WTC11 (cell line): ENCODE data around the gene DNAH11. TPM values are rescaled to one million over a fixed set of nuclear protein-coding genes. Genes with fewer than 3 reads are reported as not detected.

Experiments
- ATAC-seq: fragments of 200-7000 bp; cut with Tn5 transposase; 2 replicates; pipeline ENCODE4 v1.10.0; 2021; ENCODE audit warnings: mild to moderate bottlenecking, moderate library complexity
- CTCF ChIA-PET: fragments of 300-600 bp; sonication (Branson Sonifier 250); formaldehyde crosslinking; loops from one replicate; lab custom pipeline; 2021; ENCODE audit warnings: antibody characterized with exemption; lab: Charles Lee
- POLR2A ChIA-PET: fragments of 350-600 bp; sonication (Branson Sonifier 250); formaldehyde crosslinking; loops from one replicate; lab custom pipeline; 2021; ENCODE audit warnings: antibody characterized with exemption; lab: Charles Lee
- DNase-seq: peaks from one replicate; pipeline ENCODE4 v3.0.0; 2021; ENCODE audit warnings: low spot score
- H3K27ac Mint-ChIP-seq: 2 replicates; pipeline ENCODE4 v1.8.0; 2021; ENCODE audit warnings: mixed read lengths
- H3K27me3 Mint-ChIP-seq: 2 replicates; pipeline ENCODE4 v1.8.0; 2021; ENCODE audit warnings: low read depth, mild to moderate bottlenecking, moderate library complexity, mixed read lengths
- H3K36me3 Mint-ChIP-seq: 2 replicates; pipeline ENCODE4 v1.8.0; 2021; ENCODE audit warnings: mixed read lengths
- H3K4me1 Mint-ChIP-seq: 2 replicates; pipeline ENCODE4 v1.8.0; 2022; ENCODE audit warnings: mixed read lengths
- H3K4me3 Mint-ChIP-seq: 2 replicates; pipeline ENCODE4 v1.8.0; 2021; ENCODE audit warnings: mild to moderate bottlenecking, moderate library complexity, mixed read lengths
- H3K9me3 Mint-ChIP-seq: 2 replicates; pipeline ENCODE4 v1.8.0; 2021; ENCODE audit warnings: mixed read lengths
- JUN ChIP-seq: sonication (generic); formaldehyde crosslinking; IDR thresholded peaks from 2 replicates; pipeline ENCODE4 v1.8.0; 2023; ENCODE audit warnings: mild to moderate bottlenecking, missing genetic modification reagents
- NFE2L1 ChIP-seq: sonication (generic); formaldehyde crosslinking; IDR thresholded peaks from 2 replicates; pipeline ENCODE4 v1.8.1; 2023; ENCODE audit warnings: missing genetic modification reagents
- NR3C1 ChIP-seq: sonication (generic); formaldehyde crosslinking; conservative IDR thresholded peaks from 2 replicates; pipeline ENCODE4 v1.8.1; 2023; ENCODE audit warnings: low read depth, mild to moderate bottlenecking, missing genetic modification reagents
- PRRX2 ChIP-seq: fragments of 250-450 bp; sonication (Bioruptor Pico); IDR thresholded peaks from 2 replicates; pipeline ENCODE4 v1.8.0; 2021; ENCODE audit warnings: mild to moderate bottlenecking
- RELA ChIP-seq: sonication (generic); formaldehyde crosslinking; IDR thresholded peaks from 2 replicates; pipeline ENCODE4 v1.8.1; 2022; ENCODE audit warnings: missing genetic modification reagents, mild to moderate bottlenecking, borderline replicate concordance
- SP1 ChIP-seq: sonication (generic); formaldehyde crosslinking; conservative IDR thresholded peaks from 2 replicates; pipeline ENCODE4 v1.8.1; 2022; ENCODE audit warnings: missing genetic modification reagents
- ZBTB21 ChIP-seq: sonication (generic); formaldehyde crosslinking; IDR thresholded peaks from 2 replicates; pipeline ENCODE4 v1.8.1; 2023; ENCODE audit warnings: mild to moderate bottlenecking, missing genetic modification reagents, borderline replicate concordance
- ZNF219 ChIP-seq: sonication (generic); formaldehyde crosslinking; IDR thresholded peaks from 2 replicates; pipeline ENCODE4 v1.8.0; 2023; ENCODE audit warnings: missing genetic modification reagents, mild to moderate bottlenecking, borderline replicate concordance
- total RNA-seq: library from RNA; stranded (reverse); gene quantifications from 3 replicates; pipeline ENCODE4 v1.2.3, GENCODE V29; 2021
- TF ChIP-seq, protein P1 (sequence below): fragments of 250-450 bp; sonication (Bioruptor Pico); IDR thresholded peaks from 2 replicates; pipeline ENCODE4 v1.8.0; 2021; ENCODE audit warnings: mild to moderate bottlenecking
- TF ChIP-seq, protein P2 (sequence below): fragments of 250-450 bp; sonication (Bioruptor Pico); IDR thresholded peaks from 2 replicates; pipeline ENCODE4 v1.9.0; 2021; ENCODE audit warnings: mild to moderate bottlenecking, borderline replicate concordance
- TF ChIP-seq, protein P3 (sequence below): sonication (generic); formaldehyde crosslinking; IDR thresholded peaks from 2 replicates; pipeline ENCODE4 v1.8.1; 2023; ENCODE audit warnings: mild to moderate bottlenecking, missing genetic modification reagents
- TF ChIP-seq, protein P4 (sequence below): fragments of 250-450 bp; sonication (Bioruptor Pico); conservative IDR thresholded peaks from 2 replicates; pipeline ENCODE4 v1.9.0; 2021; ENCODE audit warnings: mild to moderate bottlenecking
- TF ChIP-seq, protein P5 (sequence below): sonication (generic); formaldehyde crosslinking; IDR thresholded peaks from 2 replicates; pipeline ENCODE4 v1.8.1; 2023; ENCODE audit warnings: mild to moderate bottlenecking, missing genetic modification reagents, borderline replicate concordance

DNAH11 gene
- total RNA-seq, 1 experiment from 2014 or later, result 6.4 TPM

DNA sequence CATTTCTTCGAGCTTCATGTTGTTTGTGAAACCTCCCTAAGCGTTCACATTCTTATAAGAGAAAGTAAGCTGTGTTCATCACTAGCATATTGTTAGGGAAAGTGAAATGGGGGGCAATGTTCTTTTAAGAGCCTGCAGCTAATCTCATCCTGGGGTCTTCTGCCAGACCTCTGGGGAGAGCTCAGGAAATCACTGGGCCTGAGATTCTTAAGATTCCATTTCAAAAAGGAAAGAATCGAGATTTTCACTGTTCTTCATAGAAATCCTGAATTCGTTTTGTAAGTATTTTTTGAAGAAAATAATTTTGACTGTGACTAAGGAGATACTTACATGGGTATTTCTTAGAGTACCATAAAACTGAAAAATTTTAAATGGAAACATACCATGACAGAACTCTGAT is 242.2 kb downstream of the DNAH11 start:
- no peaks in the 10 kb centered on the region for H3K9me3 Mint-ChIP-seq
- peaks cover 10% of the 10 kb centered on the region for H3K4me1 Mint-ChIP-seq
- H3K4me3 Mint-ChIP-seq, result no peak overlapping the region
- H3K36me3 Mint-ChIP-seq, result no peaks in the 10 kb centered on the region
- no peak for DNase-seq
- H3K27ac Mint-ChIP-seq, result no peak overlapping the region
- ChIA-PET POLR2A (no interaction called here), CTCF (interaction anchor here (1.5 kb wide), 1 partner anchor 298 kb away, joined by 3 read pairs; no protein-coding TSS in a partner anchor)
- no peak for ATAC-seq
- no peaks in the 10 kb centered on the region for H3K27me3 Mint-ChIP-seq
- TF ChIP-seq, protein P1, sequence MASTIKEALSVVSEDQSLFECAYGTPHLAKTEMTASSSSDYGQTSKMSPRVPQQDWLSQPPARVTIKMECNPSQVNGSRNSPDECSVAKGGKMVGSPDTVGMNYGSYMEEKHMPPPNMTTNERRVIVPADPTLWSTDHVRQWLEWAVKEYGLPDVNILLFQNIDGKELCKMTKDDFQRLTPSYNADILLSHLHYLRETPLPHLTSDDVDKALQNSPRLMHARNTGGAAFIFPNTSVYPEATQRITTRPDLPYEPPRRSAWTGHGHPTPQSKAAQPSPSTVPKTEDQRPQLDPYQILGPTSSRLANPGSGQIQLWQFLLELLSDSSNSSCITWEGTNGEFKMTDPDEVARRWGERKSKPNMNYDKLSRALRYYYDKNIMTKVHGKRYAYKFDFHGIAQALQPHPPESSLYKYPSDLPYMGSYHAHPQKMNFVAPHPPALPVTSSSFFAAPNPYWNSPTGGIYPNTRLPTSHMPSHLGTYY, result no peak
- TF ChIP-seq, protein P2, sequence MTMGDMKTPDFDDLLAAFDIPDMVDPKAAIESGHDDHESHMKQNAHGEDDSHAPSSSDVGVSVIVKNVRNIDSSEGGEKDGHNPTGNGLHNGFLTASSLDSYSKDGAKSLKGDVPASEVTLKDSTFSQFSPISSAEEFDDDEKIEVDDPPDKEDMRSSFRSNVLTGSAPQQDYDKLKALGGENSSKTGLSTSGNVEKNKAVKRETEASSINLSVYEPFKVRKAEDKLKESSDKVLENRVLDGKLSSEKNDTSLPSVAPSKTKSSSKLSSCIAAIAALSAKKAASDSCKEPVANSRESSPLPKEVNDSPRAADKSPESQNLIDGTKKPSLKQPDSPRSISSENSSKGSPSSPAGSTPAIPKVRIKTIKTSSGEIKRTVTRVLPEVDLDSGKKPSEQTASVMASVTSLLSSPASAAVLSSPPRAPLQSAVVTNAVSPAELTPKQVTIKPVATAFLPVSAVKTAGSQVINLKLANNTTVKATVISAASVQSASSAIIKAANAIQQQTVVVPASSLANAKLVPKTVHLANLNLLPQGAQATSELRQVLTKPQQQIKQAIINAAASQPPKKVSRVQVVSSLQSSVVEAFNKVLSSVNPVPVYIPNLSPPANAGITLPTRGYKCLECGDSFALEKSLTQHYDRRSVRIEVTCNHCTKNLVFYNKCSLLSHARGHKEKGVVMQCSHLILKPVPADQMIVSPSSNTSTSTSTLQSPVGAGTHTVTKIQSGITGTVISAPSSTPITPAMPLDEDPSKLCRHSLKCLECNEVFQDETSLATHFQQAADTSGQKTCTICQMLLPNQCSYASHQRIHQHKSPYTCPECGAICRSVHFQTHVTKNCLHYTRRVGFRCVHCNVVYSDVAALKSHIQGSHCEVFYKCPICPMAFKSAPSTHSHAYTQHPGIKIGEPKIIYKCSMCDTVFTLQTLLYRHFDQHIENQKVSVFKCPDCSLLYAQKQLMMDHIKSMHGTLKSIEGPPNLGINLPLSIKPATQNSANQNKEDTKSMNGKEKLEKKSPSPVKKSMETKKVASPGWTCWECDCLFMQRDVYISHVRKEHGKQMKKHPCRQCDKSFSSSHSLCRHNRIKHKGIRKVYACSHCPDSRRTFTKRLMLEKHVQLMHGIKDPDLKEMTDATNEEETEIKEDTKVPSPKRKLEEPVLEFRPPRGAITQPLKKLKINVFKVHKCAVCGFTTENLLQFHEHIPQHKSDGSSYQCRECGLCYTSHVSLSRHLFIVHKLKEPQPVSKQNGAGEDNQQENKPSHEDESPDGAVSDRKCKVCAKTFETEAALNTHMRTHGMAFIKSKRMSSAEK, result no peak
- TF ChIP-seq ZNF219 (CRISPR knock-in tag) (no peak), RELA (CRISPR knock-in tag) (no peak), ZBTB21 (CRISPR knock-in tag) (no peak), NR3C1 (CRISPR knock-in tag) (no peak), SP1 (no peak)

DNA sequence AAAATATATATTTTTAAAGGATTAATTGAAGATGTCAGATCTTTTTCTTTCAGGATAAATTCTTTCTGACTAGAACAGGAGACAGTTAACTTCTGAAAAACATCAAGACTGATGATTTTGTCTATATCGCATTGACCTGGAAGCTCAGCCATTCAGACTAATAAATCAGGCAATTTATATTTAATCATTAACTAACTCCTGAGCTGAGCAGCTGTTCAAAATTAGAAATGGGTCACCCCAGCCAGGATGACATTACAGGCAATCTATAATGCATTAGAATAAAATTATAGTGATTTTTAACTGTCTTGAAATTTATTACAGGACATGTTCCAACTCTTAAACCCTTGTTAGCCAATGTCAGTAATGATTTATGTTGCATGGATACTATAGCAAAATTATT is 263.0 kb downstream of the DNAH11 start:
- POLR2A ChIA-PET, result no interaction called here
- Mint-ChIP-seq H3K27ac (no peak overlapping the region), H3K4me3 (no peak overlapping the region), H3K36me3 (no peaks in the 10 kb centered on the region), H3K4me1 (no peaks in the 10 kb centered on the region), H3K27me3 (no peaks in the 10 kb centered on the region), H3K9me3 (no peaks in the 10 kb centered on the region)
- TF ChIP-seq, protein P3, sequence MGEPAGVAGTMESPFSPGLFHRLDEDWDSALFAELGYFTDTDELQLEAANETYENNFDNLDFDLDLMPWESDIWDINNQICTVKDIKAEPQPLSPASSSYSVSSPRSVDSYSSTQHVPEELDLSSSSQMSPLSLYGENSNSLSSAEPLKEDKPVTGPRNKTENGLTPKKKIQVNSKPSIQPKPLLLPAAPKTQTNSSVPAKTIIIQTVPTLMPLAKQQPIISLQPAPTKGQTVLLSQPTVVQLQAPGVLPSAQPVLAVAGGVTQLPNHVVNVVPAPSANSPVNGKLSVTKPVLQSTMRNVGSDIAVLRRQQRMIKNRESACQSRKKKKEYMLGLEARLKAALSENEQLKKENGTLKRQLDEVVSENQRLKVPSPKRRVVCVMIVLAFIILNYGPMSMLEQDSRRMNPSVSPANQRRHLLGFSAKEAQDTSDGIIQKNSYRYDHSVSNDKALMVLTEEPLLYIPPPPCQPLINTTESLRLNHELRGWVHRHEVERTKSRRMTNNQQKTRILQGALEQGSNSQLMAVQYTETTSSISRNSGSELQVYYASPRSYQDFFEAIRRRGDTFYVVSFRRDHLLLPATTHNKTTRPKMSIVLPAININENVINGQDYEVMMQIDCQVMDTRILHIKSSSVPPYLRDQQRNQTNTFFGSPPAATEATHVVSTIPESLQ, result no peak
- TF ChIP-seq, protein P4, sequence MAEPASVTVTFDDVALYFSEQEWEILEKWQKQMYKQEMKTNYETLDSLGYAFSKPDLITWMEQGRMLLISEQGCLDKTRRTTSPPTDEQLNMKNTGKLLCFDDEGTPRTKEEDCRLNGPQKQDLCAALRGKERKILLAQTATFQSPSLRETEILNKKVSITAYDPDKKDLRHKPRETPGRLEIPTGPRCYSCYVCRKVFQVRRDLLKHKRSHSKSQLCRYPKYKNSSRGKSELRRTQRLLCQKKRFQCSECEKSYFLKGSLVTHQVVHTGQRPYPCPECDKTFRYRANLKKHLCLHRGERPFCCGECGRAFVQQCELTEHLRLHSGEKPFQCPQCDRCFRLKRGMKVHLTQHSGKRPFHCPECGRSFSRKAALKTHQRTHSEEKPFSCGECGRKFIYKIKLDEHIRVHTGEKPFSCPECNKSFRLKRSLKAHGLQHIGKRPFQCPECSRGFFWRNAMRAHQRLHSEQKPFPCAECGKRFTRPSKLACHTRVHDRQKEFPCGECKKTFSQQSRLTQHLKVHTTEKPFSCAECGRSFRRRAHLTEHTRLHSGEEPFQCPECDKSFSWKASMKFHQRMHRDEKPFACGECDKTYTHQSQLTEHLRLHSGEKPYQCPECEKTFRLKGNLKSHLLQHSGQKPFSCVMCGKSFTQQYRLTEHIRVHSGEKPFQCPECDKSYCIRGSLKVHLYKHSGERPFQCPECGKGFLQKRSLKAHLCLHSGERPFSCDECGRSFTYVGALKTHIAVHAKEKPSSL, result no peak
- no peak for TF ChIP-seq JUN (CRISPR knock-in tag)
- TF ChIP-seq PRRX2 (CRISPR knock-in tag), result no peak
- TF ChIP-seq, protein P5, sequence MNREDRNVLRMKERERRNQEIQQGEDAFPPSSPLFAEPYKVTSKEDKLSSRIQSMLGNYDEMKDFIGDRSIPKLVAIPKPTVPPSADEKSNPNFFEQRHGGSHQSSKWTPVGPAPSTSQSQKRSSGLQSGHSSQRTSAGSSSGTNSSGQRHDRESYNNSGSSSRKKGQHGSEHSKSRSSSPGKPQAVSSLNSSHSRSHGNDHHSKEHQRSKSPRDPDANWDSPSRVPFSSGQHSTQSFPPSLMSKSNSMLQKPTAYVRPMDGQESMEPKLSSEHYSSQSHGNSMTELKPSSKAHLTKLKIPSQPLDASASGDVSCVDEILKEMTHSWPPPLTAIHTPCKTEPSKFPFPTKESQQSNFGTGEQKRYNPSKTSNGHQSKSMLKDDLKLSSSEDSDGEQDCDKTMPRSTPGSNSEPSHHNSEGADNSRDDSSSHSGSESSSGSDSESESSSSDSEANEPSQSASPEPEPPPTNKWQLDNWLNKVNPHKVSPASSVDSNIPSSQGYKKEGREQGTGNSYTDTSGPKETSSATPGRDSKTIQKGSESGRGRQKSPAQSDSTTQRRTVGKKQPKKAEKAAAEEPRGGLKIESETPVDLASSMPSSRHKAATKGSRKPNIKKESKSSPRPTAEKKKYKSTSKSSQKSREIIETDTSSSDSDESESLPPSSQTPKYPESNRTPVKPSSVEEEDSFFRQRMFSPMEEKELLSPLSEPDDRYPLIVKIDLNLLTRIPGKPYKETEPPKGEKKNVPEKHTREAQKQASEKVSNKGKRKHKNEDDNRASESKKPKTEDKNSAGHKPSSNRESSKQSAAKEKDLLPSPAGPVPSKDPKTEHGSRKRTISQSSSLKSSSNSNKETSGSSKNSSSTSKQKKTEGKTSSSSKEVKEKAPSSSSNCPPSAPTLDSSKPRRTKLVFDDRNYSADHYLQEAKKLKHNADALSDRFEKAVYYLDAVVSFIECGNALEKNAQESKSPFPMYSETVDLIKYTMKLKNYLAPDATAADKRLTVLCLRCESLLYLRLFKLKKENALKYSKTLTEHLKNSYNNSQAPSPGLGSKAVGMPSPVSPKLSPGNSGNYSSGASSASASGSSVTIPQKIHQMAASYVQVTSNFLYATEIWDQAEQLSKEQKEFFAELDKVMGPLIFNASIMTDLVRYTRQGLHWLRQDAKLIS (CRISPR knock-in tag), result no peak
- TF ChIP-seq NFE2L1 (CRISPR knock-in tag), result no peak
- DNase-seq (no peak), ATAC-seq (no peak)
- CTCF ChIA-PET, result no interaction called here
